Naive thymus-derived CD4-positive, alpha-beta T cell (primary cell): ENCODE results near the gene HAPSTR1. TPM values are rescaled to one million over a fixed set of nuclear protein-coding genes. Genes with fewer than 3 reads are reported as not detected.

Source experiments
- ATAC-seq: fragments of 150-1000 bp; cut with Tn5 transposase; 2 replicates; pipeline ENCODE4 v1.10.0; 2021; ENCODE audit warnings: mild to moderate bottlenecking, moderate library complexity
- CTCF ChIA-PET: fragments of 350-600 bp; sonication (Branson Sonifier 250); formaldehyde crosslinking; loops from one replicate; lab custom pipeline; 2021; ENCODE audit warnings: antibody characterized with exemption; lab: Charles Lee
- POLR2A ChIA-PET: fragments of 350-600 bp; sonication (Branson Sonifier 250); formaldehyde crosslinking; loops from one replicate; lab custom pipeline; 2021; ENCODE audit warnings: antibody characterized with exemption, inconsistent platforms; lab: Charles Lee
- DNase-seq, 9 donors: peaks; one replicate each; pipeline versions ENCODE4 v3.0.0 to v3.0.0-alpha.2; 2020 to 2022; ENCODE audit warnings: mixed read lengths in 1 of 9
- H3K27ac ChIP-seq: one replicate; pipeline ENCODE4 v1.7.0; 2013; ENCODE audit warnings: mild to moderate bottlenecking, low read depth, low read length, moderate library complexity
- H3K27me3 ChIP-seq, 2 donors: one replicate each; pipeline ENCODE4 v1.7.0; 2013; ENCODE audit warnings: low read length in 2 of 2, mild to moderate bottlenecking in 2 of 2, moderate library complexity in 2 of 2; ENCODE audit not compliant: control insufficient read depth in 2 of 2, insufficient read depth in 2 of 2
- H3K36me3 ChIP-seq, 3 experiments: 1 replicate in 2 of 3; 2 replicates in 1 of 3; pipeline ENCODE4 v1.7.0; 2013; ENCODE audit warnings: low read length in 3 of 3, mild to moderate bottlenecking in 3 of 3, moderate library complexity in 1 of 3; ENCODE audit not compliant: insufficient read depth in 3 of 3, control insufficient read depth in 2 of 3
- H3K4me1 ChIP-seq, 2 donors: one replicate each; pipeline ENCODE4 v1.7.0; 2013; ENCODE audit warnings: low read length in 2 of 2, mild to moderate bottlenecking in 2 of 2, moderate library complexity in 1 of 2; ENCODE audit not compliant: control insufficient read depth in 2 of 2, insufficient read depth in 2 of 2
- H3K4me3 ChIP-seq: 2 replicates; pipeline ENCODE4 v1.7.0; 2013; ENCODE audit warnings: mild to moderate bottlenecking, low read length
- H3K9me3 ChIP-seq, 3 experiments: 1 replicate in 2 of 3; 2 replicates in 1 of 3; pipeline ENCODE4 v1.7.0; 2013; ENCODE audit warnings: low read length in 3 of 3; ENCODE audit not compliant: control insufficient read depth in 2 of 3
- H3K27ac Mint-ChIP-seq, 9 donors: one replicate each; pipeline ENCODE4 v1.8.0; 2020 to 2022; ENCODE audit warnings: mixed read lengths in 9 of 9, mild to moderate bottlenecking in 8 of 9, moderate library complexity in 5 of 9, inconsistent platforms in 2 of 9
- H3K27me3 Mint-ChIP-seq, 5 donors: one replicate each; pipeline ENCODE4 v1.8.0; 2021 to 2022; ENCODE audit warnings: mixed read lengths in 5 of 5, mild to moderate bottlenecking in 1 of 5
- H3K36me3 Mint-ChIP-seq, 5 donors: one replicate each; pipeline ENCODE4 v1.8.0; 2020 to 2022; ENCODE audit warnings: mixed read lengths in 5 of 5, mild to moderate bottlenecking in 3 of 5, inconsistent platforms in 1 of 5
- H3K4me1 Mint-ChIP-seq, 7 donors: one replicate each; pipeline ENCODE4 v1.8.0; 2020 to 2022; ENCODE audit warnings: mixed read lengths in 7 of 7, mild to moderate bottlenecking in 3 of 7, inconsistent platforms in 1 of 7
- H3K4me3 Mint-ChIP-seq, 10 donors: one replicate each; pipeline ENCODE4 v1.8.0; 2020 to 2022; ENCODE audit warnings: mild to moderate bottlenecking in 10 of 10, mixed read lengths in 10 of 10, moderate library complexity in 6 of 10, inconsistent platforms in 2 of 10
- H3K9me3 Mint-ChIP-seq, 11 donors: one replicate each; pipeline ENCODE4 v1.8.0; 2020 to 2022; ENCODE audit warnings: mixed read lengths in 11 of 11, mild to moderate bottlenecking in 4 of 11, inconsistent platforms in 1 of 11, moderate library complexity in 1 of 11
- intact Hi-C, 2 donors: fragments of 100-400 bp; cut with micrococcal nuclease; formaldehyde crosslinking; loops; one replicate each; pipeline ENCODE4 v1.15.1; 2023
- polyA plus RNA-seq, 2 donors: library from polyadenylated mRNA; unstranded; fragments of 300-500 nt; fragmentation: Illumina TruSeq; gene quantifications; one replicate each; pipeline ENCODE4 v1.2.3, GENCODE V29; 2021
- total RNA-seq, 6 experiments: library from RNA in 5 of 6; stranded (reverse) in 5 of 6; gene quantifications; 1 replicate in 5 of 6; 2 replicates in 1 of 6; pipeline ENCODE4 v1.2.3 and lab custom pipeline; 2021 to 2026

HAPSTR1 gene
- total and polyA plus RNA-seq, 7 experiments from 2014 or later, result 11.4 to 136 (median 83.6) TPM

DNA sequence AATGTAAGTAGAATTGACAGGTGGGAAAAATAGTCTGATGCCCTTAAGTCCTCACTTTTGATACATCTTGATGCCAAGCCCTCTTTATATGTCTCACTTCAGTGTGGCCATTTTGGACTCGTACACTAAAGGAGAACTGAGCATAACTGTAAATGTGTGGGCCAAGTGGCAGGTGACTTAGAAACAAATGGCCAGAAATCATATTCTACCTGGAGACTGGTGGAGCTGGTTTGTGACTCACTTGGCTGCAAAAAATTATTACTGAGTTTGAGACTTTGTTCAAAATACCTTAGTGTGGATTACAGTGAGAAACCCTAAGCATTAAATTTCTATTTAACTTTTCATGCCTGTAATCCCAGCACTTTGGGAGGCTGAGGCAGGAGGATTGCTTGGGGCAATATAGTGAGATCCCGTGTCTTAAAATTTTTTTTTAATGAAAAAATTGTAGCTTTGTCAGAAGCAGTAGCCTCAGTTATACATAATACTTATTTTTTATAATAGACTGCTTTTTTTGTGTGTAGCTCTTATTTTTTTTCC is 5.0 kb downstream of the HAPSTR1 start:
- peaks cover 0 to 39% (median 35%) of the 10 kb centered on the region in 3 experiments for H3K36me3 ChIP-seq
- POLR2A ChIA-PET, result interaction anchor here (0.6 kb wide), 2 partner anchors 11 to 137 kb away, joined by 3 to 8 read pairs; no protein-coding TSS in a partner anchor
- H3K4me1 Mint-ChIP-seq, result peaks cover 68 to 83% (median 81%) of the 10 kb centered on the region in 7 donors
- no peaks in the 10 kb centered on the region for H3K9me3 ChIP-seq
- ATAC-seq (no peak), DNase-seq (no peak)
- H3K27ac Mint-ChIP-seq, result peak overlapping the region in 2 of 9 donors; percentile 8 to 45
- peaks cover 0 to 5% (median 0%) of the 10 kb centered on the region in 11 donors for H3K9me3 Mint-ChIP-seq
- no peaks in the 10 kb centered on the region for H3K27me3 ChIP-seq
- intact Hi-C loops, result loop anchor here in 1 of 2 donors (10.0 kb wide), 1 partner anchor 1288 kb away; the partner anchor contains the start of gene ATF7IP2
- CTCF ChIA-PET, result interaction anchor here (0.9 to 1.2 kb wide), 2 partner anchors 64 to 160 kb away, joined by 3 read pairs; no protein-coding TSS in a partner anchor
- H3K36me3 Mint-ChIP-seq, result peaks cover 0 to 60% (median 44%) of the 10 kb centered on the region in 5 donors
- no peak overlapping the region for H3K4me3 ChIP-seq
- H3K27ac ChIP-seq, result no peak overlapping the region
- no peaks in the 10 kb centered on the region for H3K27me3 Mint-ChIP-seq
- peak overlapping the region; percentile 55 to 100 (median 85) for H3K4me3 Mint-ChIP-seq
- H3K4me1 ChIP-seq, result peaks cover 66 to 78% of the 10 kb centered on the region in 2 donors

DNA sequence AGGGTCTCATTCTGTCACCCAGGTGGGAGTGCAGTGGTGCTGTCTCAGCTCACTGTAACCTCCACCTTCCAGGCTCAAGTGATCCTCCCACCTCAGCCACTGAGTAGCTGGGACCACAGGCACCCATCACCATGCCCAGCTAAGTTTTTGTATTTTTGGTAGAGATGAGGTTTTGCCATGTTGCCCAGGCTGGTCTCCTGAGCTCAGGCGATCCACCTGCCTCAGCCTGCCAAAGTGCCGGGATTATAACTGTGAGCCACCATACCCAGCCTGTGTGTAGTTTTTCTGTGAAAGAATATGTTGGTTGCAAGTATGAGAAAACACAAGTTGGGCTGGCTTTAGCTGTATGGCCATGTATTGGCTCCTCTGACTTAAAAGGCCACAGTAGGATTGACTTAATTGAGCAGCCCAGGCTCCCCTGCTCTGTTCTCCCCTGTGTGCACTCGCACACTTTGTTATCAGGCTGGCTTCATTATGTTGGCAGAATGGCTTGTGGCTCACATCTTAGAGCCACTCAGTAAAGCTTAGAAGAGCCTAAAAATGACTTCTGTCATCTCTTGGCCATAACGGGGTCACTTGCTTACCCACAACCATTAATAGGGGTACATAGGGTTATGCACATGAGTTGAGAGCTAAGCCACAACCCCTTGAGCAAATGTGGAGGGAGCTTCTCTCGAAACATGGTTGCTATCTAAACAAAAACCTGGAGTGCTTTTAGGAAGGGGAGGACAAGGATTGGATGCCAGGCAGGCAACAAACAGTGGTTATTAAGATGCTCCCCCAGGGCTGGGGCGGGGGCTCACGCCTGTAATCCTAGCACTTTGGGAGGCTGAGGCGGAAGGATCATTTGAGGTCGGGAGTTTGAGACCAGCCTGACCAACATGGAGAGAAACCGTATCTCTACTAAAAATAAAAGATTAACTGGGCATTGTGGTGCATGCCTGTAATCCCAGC is 6.1 kb downstream of the HAPSTR1 start:
- Histone ChIP-seq H3K27ac (no peak overlapping the region), H3K36me3 (peaks cover 0 to 42% (median 27%) of the 10 kb centered on the region in 3 experiments), H3K9me3 (no peaks in the 10 kb centered on the region), H3K27me3 (no peaks in the 10 kb centered on the region), H3K4me1 (peaks cover 73 to 89% of the 10 kb centered on the region in 2 donors), H3K4me3 (no peak overlapping the region)
- DNase-seq (no peak), ATAC-seq (no peak)
- CTCF ChIA-PET, result interaction anchor here (0.9 to 1.2 kb wide), 2 partner anchors 65 to 161 kb away, joined by 3 read pairs; no protein-coding TSS in a partner anchor
- Mint-ChIP-seq H3K4me3 (peak overlapping the region; percentile 57 to 82 (median 68)), H3K27me3 (no peaks in the 10 kb centered on the region), H3K9me3 (peaks cover 0 to 4% (median 0%) of the 10 kb centered on the region in 11 donors), H3K4me1 (peaks cover 78 to 93% (median 91%) of the 10 kb centered on the region in 7 donors), H3K36me3 (peaks cover 0 to 63% (median 50%) of the 10 kb centered on the region in 5 donors), H3K27ac (peak overlapping the region; percentile 13 to 80 (median 61))
- POLR2A ChIA-PET, result interaction anchor here (1.0 kb wide), 1 partner anchor 9 kb away, joined by 8 read pairs; no protein-coding TSS in a partner anchor
- intact Hi-C loops, result loop anchor here in 1 of 2 donors (10.0 kb wide), 1 partner anchor 1287 kb away; the partner anchor contains the start of gene ATF7IP2

- CTCF ChIA-PET, result no interaction called here
- peak overlapping the region in 7 of 9 donors; percentile 40 to 86 (median 72) for H3K27ac Mint-ChIP-seq
- Histone ChIP-seq H3K36me3 (peaks cover 4 to 52% (median 24%) of the 10 kb centered on the region in 3 experiments), H3K27me3 (no peaks in the 10 kb centered on the region), H3K4me3 (no peak overlapping the region), H3K4me1 (peaks cover 80 to 97% of the 10 kb centered on the region in 2 donors), H3K27ac (no peak overlapping the region), H3K9me3 (no peaks in the 10 kb centered on the region)
- H3K4me3 Mint-ChIP-seq, result peak overlapping the region; percentile 57 to 82 (median 68)
- DNase-seq (no peak), ATAC-seq (peak; percentile 33)
- H3K36me3 Mint-ChIP-seq, result peaks cover 3 to 62% (median 50%) of the 10 kb centered on the region in 5 donors
- no peaks in the 10 kb centered on the region for H3K27me3 Mint-ChIP-seq
- peaks cover 82 to 96% (median 94%) of the 10 kb centered on the region in 7 donors for H3K4me1 Mint-ChIP-seq
- POLR2A ChIA-PET, result interaction anchor here (1.1 kb wide), 1 partner anchor 15 kb away, joined by 3 read pairs; no protein-coding TSS in a partner anchor
- H3K9me3 Mint-ChIP-seq, result peaks cover 0 to under 1% (median 0%) of the 10 kb centered on the region in 11 donors
- intact Hi-C loops, result loop anchor here in 1 of 2 donors (10.0 kb wide), 1 partner anchor 1286 kb away; the partner anchor contains the start of gene ATF7IP2
Measured at GRCh38 chr16:9098377-9099090, 7.1 kb downstream of the HAPSTR1 start.

- Mint-ChIP-seq H3K36me3 (peaks cover 7 to 64% (median 52%) of the 10 kb centered on the region in 5 donors), H3K4me3 (peak overlapping the region; percentile 64 to 81 (median 73)), H3K9me3 (peaks cover 0 to 1% (median 0%) of the 10 kb centered on the region in 11 donors), H3K27me3 (no peaks in the 10 kb centered on the region), H3K27ac (peak overlapping the region in 7 of 9 donors; percentile 17 to 86 (median 64)), H3K4me1 (peaks cover 83 to 96% (median 93%) of the 10 kb centered on the region in 7 donors)
- no peaks in the 10 kb centered on the region for H3K9me3 ChIP-seq
- H3K27me3 ChIP-seq, result no peaks in the 10 kb centered on the region
- peaks cover 8 to 57% (median 29%) of the 10 kb centered on the region in 3 experiments for H3K36me3 ChIP-seq
- ChIA-PET CTCF (no interaction called here), POLR2A (interaction anchor here (1.1 kb wide), 1 partner anchor 14 kb away, joined by 3 read pairs; no protein-coding TSS in a partner anchor)
- intact Hi-C loops, result loop anchor here in 1 of 2 donors (10.0 kb wide), 1 partner anchor 1286 kb away; the partner anchor contains the start of gene ATF7IP2
- H3K4me1 ChIP-seq, result peaks cover 77 to 97% of the 10 kb centered on the region in 2 donors
- peak overlapping the region; percentile 15 for H3K4me3 ChIP-seq
- DNase-seq, result no peak
- peak; percentile 47 for ATAC-seq
- no peak overlapping the region for H3K27ac ChIP-seq
Measured at GRCh38 chr16:9099131-9099625, 7.7 kb downstream of the HAPSTR1 start.

DNA sequence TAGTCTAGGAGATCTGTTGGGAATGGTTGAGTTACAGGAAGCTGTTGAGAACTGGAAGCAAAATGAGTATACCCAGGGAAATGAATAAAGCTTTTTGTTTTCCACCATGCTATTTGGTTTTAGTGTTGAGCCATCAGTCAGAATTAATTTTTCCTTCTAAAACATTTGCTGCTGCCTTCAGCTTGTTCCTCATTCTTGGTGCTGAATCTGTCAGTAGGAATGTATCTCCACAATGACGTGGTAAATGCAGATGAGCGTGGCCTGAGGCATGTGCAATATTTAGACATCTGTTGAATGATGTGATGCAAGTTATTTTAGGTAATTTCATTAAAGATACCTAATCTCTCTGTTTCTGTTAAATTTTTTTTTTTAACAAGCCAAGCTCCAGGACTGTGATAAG is 10.9 kb downstream of the HAPSTR1 start:
- H3K27me3 ChIP-seq, result no peaks in the 10 kb centered on the region
- ChIA-PET CTCF (interaction anchor here (0.6 to 1.5 kb wide), 4 partner anchors 11 to 212 kb away, joined by 3 to 5 read pairs (median 4); partner anchors contain the start of gene HAPSTR1), POLR2A (interaction anchor here (3.9 kb wide), 1 partner anchor 10 kb away, joined by 37 read pairs; the partner anchor contains the start of gene HAPSTR1)
- peaks cover 8 to 54% (median 43%) of the 10 kb centered on the region in 3 experiments for H3K36me3 ChIP-seq
- no peaks in the 10 kb centered on the region for H3K9me3 ChIP-seq
- Mint-ChIP-seq H3K4me1 (peaks cover 84 to 100% (median 96%) of the 10 kb centered on the region in 7 donors), H3K36me3 (peaks cover 14 to 69% (median 59%) of the 10 kb centered on the region in 5 donors), H3K27me3 (no peaks in the 10 kb centered on the region), H3K9me3 (peaks cover 0 to 1% (median 0%) of the 10 kb centered on the region in 11 donors), H3K27ac (peak overlapping the region in 6 of 9 donors; percentile 3 to 78 (median 54)), H3K4me3 (peak overlapping the region; percentile 39 to 77 (median 68))
- no peak for DNase-seq
- H3K4me3 ChIP-seq, result peak overlapping the region; percentile 25
- peaks cover 75 to 99% of the 10 kb centered on the region in 2 donors for H3K4me1 ChIP-seq
- no peak overlapping the region for H3K27ac ChIP-seq
- intact Hi-C loops, result no loop called here
- peak; percentile 30 for ATAC-seq
